Caki2 (cell line): Measurements from ENCODE around the gene SLC10A7. TPM values are rescaled to one million over a fixed set of nuclear protein-coding genes. Genes with fewer than 3 reads are reported as not detected.

ENCODE experiments used
- DNase-seq: peaks from one replicate; pipeline ENCODE4 v3.0.0-alpha.2; 2015; ENCODE audit warnings: low read depth
- in situ Hi-C: cut with HindIII; loops from 2 replicates; pipeline ENCODE4 v1.10.0; 2016; ENCODE audit warnings: low sequenced_read_pairs, low pct_unique_long_range_greater_than_20kb, mixed read lengths
- total RNA-seq: library from RNA; depleted of rRNA; stranded (reverse); fragments of >200 nt; shearing (Covaris generic); gene quantifications from 2 replicates; pipeline ENCODE4 v1.2.3, GENCODE V29; 2014; ENCODE audit warnings: low replicate concordance

The SLC10A7 gene
- total RNA-seq, 1 experiment from 2014 or later: 4.9 TPM

- in situ Hi-C loops: no loop called here
- no peak for DNase-seq
Measured at GRCh38 chr4:146453181-146453807, 68.4 kb downstream of the SLC10A7 start.

- in situ Hi-C loops: no loop called here
- DNase-seq: no peak
Measured at GRCh38 chr4:146450524-146450923, 71.2 kb downstream of the SLC10A7 start.

GRCh38 chr4:146446555-146446954 lies 75.2 kb downstream of the SLC10A7 start:
- in situ Hi-C loops: no loop called here
- DNase-seq: no peak

- in situ Hi-C loops: no loop called here
- no peak for DNase-seq
Measured at GRCh38 chr4:146445198-146446150, 76.3 kb downstream of the SLC10A7 start.

GRCh38 chr4:146443525-146443924 lies 78.2 kb downstream of the SLC10A7 start:
- DNase-seq: no peak
- in situ Hi-C loops: no loop called here

GRCh38 chr4:146442801-146443200 lies 78.9 kb downstream of the SLC10A7 start:
- in situ Hi-C loops: no loop called here
- DNase-seq: no peak

GRCh38 chr4:146439999-146440398 lies 81.7 kb downstream of the SLC10A7 start:
- in situ Hi-C loops: no loop called here
- DNase-seq: no peak

GRCh38 chr4:146439437-146439836 lies 82.3 kb downstream of the SLC10A7 start:
- DNase-seq: no peak
- in situ Hi-C loops: no loop called here

- no peak for DNase-seq
- in situ Hi-C loops: no loop called here
Measured at GRCh38 chr4:146437778-146438177, 84.0 kb downstream of the SLC10A7 start.

- DNase-seq: no peak
- in situ Hi-C loops: no loop called here
Measured at GRCh38 chr4:146436423-146437162, 85.1 kb downstream of the SLC10A7 start.

- DNase-seq: no peak
- in situ Hi-C loops: no loop called here
Measured at GRCh38 chr4:146435962-146436361, 85.8 kb downstream of the SLC10A7 start.

GRCh38 chr4:146432065-146432464 lies 89.7 kb downstream of the SLC10A7 start:
- in situ Hi-C loops: no loop called here
- DNase-seq: no peak

- no peak for DNase-seq
- in situ Hi-C loops: no loop called here
Measured at GRCh38 chr4:146428298-146428697, 93.4 kb downstream of the SLC10A7 start.

- in situ Hi-C loops: no loop called here
- no peak for DNase-seq
Measured at GRCh38 chr4:146417822-146418221, 103.9 kb downstream of the SLC10A7 start.

- DNase-seq: no peak
- in situ Hi-C loops: no loop called here
Measured at GRCh38 chr4:146415829-146416228, 105.9 kb downstream of the SLC10A7 start.

- in situ Hi-C loops: no loop called here
- no peak for DNase-seq
Measured at GRCh38 chr4:146407669-146408084, 114.1 kb downstream of the SLC10A7 start.

- no peak for DNase-seq
- in situ Hi-C loops: no loop called here
Measured at GRCh38 chr4:146407257-146407656, 114.5 kb downstream of the SLC10A7 start.

GRCh38 chr4:146401274-146401673 lies 120.5 kb downstream of the SLC10A7 start:
- DNase-seq: no peak
- in situ Hi-C loops: no loop called here

- in situ Hi-C loops: no loop called here
- DNase-seq: no peak
Measured at GRCh38 chr4:146398896-146399445, 122.8 kb downstream of the SLC10A7 start.
